Measurements from ENCODE around the gene IL17RC.

DNA sequence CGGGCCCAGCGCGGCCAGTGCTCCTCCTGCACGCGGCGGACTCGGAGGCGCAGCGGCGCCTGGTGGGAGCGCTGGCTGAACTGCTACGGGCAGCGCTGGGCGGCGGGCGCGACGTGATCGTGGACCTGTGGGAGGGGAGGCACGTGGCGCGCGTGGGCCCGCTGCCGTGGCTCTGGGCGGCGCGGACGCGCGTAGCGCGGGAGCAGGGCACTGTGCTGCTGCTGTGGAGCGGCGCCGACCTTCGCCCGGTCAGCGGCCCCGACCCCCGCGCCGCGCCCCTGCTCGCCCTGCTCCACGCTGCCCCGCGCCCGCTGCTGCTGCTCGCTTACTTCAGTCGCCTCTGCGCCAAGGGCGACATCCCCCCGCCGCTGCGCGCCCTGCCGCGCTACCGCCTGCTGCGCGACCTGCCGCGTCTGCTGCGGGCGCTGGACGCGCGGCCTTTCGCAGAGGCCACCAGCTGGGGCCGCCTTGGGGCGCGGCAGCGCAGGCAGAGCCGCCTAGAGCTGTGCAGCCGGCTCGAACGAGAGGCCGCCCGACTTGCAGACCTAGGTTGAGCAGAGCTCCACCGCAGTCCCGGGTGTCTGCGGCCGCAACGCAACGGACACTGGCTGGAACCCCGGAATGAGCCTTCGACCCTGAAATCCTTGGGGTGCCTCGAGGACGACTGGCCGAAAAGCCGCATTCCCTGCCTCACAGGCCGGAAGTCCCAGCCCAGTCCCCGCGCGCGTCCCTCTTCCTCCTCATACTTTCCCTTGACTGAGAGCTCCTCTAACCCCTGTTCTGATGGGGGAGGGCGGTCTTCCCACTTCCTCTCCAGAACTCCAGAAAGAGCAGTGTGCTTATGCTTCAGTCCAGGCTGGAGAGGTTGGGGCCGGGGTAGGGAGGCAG is 1.4 kb upstream of the IL17RC start:
- TF ChIP-seq ZNF274 (IDR thresholded peaks at IDR 0.05; ENCODE audit: low read depth, low read length) (no peak), YY1 (IDR thresholded peaks at IDR 0.05; ENCODE audit: insufficient read depth, insufficient read length) (no peak)
